ENCODE results near the gene GLT1D1.

DNA sequence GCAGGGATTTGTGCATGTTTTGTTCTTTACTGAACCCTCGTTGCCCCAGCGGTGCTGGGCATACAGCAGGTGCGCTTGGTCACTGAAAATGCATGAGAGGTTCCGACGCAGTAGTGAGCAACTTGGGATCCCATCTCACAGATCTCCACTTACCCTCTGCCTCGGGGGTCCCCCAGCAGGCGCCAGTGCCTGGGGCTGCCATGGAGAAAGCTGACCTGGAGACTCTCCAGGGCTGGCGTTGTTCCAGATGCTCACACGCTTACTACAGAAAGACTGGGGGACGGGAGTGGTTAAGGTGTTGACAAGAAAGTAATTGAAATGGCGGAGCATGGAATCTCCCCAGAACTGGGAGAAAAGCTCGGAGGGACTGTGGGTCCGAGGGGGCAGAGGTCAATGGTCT is 14.2 kb downstream of the GLT1D1 start:
- TF ChIP-seq ESRRG (CRISPR knock-in tag; IDR thresholded peaks at IDR 0.05) (no peak), RARB (CRISPR knock-in tag; IDR thresholded peaks at IDR 0.05) (no peak), BACH2 (CRISPR knock-in tag; IDR thresholded peaks at IDR 0.05; ENCODE audit: borderline replicate concordance) (no peak), ZC3H10 (CRISPR knock-in tag; IDR thresholded peaks at IDR 0.05) (no peak), ARNTL (CRISPR knock-in tag; IDR thresholded peaks at IDR 0.05; ENCODE audit: borderline replicate concordance, low read depth) (no peak), ZFP3 (CRISPR knock-in tag; IDR thresholded peaks at IDR 0.05) (no peak), GLIS3 (CRISPR knock-in tag; IDR thresholded peaks at IDR 0.05) (no peak)
- TF ChIP-seq, protein P1, sequence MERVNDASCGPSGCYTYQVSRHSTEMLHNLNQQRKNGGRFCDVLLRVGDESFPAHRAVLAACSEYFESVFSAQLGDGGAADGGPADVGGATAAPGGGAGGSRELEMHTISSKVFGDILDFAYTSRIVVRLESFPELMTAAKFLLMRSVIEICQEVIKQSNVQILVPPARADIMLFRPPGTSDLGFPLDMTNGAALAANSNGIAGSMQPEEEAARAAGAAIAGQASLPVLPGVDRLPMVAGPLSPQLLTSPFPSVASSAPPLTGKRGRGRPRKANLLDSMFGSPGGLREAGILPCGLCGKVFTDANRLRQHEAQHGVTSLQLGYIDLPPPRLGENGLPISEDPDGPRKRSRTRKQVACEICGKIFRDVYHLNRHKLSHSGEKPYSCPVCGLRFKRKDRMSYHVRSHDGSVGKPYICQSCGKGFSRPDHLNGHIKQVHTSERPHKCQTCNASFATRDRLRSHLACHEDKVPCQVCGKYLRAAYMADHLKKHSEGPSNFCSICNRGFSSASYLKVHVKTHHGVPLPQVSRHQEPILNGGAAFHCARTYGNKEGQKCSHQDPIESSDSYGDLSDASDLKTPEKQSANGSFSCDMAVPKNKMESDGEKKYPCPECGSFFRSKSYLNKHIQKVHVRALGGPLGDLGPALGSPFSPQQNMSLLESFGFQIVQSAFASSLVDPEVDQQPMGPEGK (CRISPR knock-in tag; IDR thresholded peaks at IDR 0.05; ENCODE audit: borderline replicate concordance), result no peak
- TF ChIP-seq, protein P2, sequence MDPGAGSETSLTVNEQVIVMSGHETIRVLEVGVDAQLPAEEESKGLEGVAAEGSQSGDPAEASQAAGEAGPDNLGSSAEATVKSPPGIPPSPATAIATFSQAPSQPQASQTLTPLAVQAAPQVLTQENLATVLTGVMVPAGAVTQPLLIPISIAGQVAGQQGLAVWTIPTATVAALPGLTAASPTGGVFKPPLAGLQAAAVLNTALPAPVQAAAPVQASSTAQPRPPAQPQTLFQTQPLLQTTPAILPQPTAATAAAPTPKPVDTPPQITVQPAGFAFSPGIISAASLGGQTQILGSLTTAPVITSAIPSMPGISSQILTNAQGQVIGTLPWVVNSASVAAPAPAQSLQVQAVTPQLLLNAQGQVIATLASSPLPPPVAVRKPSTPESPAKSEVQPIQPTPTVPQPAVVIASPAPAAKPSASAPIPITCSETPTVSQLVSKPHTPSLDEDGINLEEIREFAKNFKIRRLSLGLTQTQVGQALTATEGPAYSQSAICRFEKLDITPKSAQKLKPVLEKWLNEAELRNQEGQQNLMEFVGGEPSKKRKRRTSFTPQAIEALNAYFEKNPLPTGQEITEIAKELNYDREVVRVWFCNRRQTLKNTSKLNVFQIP (CRISPR knock-in tag; IDR thresholded peaks at IDR 0.05; ENCODE audit: borderline replicate concordance, low read depth), result no peak
